ENCODE measurements around the gene SLC13A3.

The SLC13A3 gene

GRCh38 chr20:46572790-46573189, 78.5 kb downstream of the SLC13A3 start:
- no peak for DNase-seq
- Mint-ChIP-seq H3K4me1 (peaks cover 5% of the 10 kb centered on the region), H3K4me3 (no peak overlapping the region), H3K27me3 (ENCODE audit: low read depth, poor library complexity) (peaks cover 13% of the 10 kb centered on the region), H3K9me3 (no peaks in the 10 kb centered on the region), H3K27ac (no peak overlapping the region), H3K36me3 (ENCODE audit: low read depth) (no peaks in the 10 kb centered on the region)
- TF ChIP-seq, protein P1, sequence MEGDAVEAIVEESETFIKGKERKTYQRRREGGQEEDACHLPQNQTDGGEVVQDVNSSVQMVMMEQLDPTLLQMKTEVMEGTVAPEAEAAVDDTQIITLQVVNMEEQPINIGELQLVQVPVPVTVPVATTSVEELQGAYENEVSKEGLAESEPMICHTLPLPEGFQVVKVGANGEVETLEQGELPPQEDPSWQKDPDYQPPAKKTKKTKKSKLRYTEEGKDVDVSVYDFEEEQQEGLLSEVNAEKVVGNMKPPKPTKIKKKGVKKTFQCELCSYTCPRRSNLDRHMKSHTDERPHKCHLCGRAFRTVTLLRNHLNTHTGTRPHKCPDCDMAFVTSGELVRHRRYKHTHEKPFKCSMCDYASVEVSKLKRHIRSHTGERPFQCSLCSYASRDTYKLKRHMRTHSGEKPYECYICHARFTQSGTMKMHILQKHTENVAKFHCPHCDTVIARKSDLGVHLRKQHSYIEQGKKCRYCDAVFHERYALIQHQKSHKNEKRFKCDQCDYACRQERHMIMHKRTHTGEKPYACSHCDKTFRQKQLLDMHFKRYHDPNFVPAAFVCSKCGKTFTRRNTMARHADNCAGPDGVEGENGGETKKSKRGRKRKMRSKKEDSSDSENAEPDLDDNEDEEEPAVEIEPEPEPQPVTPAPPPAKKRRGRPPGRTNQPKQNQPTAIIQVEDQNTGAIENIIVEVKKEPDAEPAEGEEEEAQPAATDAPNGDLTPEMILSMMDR (IDR thresholded peaks at IDR 0.05): no peak

GRCh38 chr20:46572153-46572552, 79.1 kb downstream of the SLC13A3 start:
- Mint-ChIP-seq H3K9me3 (no peaks in the 10 kb centered on the region), H3K27me3 (ENCODE audit: low read depth, poor library complexity) (peaks cover 16% of the 10 kb centered on the region), H3K36me3 (ENCODE audit: low read depth) (no peaks in the 10 kb centered on the region), H3K27ac (peak overlapping the region; percentile 10), H3K4me3 (no peak overlapping the region), H3K4me1 (peaks cover 5% of the 10 kb centered on the region)
- TF ChIP-seq, protein P1 (IDR thresholded peaks at IDR 0.05): no peak
- no peak for DNase-seq

DNA sequence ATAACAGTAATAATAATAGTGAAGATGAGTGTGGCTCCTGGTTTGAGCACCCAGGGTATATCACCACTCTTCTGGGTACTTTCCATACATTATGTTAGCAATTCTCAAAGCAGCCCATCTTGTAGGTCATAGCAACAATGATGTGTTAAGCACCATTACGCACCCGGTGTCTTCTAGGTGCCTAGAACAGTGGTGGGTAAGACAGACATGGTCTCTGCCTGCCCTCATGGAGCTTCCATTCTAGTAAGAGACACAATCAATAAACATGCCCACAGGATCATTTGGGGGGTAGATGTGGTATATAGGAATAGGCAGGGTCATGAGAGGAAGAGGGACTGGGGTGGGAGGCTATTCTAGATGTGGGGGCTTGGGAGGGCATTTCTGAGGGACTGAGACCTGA, 79.8 kb downstream of the SLC13A3 start:
- TF ChIP-seq, protein P1 (IDR thresholded peaks at IDR 0.05): no peak
- Mint-ChIP-seq H3K36me3 (ENCODE audit: low read depth) (no peaks in the 10 kb centered on the region), H3K4me1 (peaks cover 5% of the 10 kb centered on the region), H3K27me3 (ENCODE audit: low read depth, poor library complexity) (peaks cover 16% of the 10 kb centered on the region), H3K4me3 (no peak overlapping the region), H3K9me3 (no peaks in the 10 kb centered on the region), H3K27ac (no peak overlapping the region)
- DNase-seq: no peak

GRCh38 chr20:46570956-46571355, 80.3 kb downstream of the SLC13A3 start:
- H3K36me3 Mint-ChIP-seq (ENCODE audit: low read depth): no peaks in the 10 kb centered on the region
- peaks cover 16% of the 10 kb centered on the region for H3K27me3 Mint-ChIP-seq (ENCODE audit: low read depth, poor library complexity)
- H3K9me3 Mint-ChIP-seq: no peaks in the 10 kb centered on the region
- no peak overlapping the region for H3K4me3 Mint-ChIP-seq
- H3K4me1 Mint-ChIP-seq: peaks cover 5% of the 10 kb centered on the region
- no peak overlapping the region for H3K27ac Mint-ChIP-seq
- TF ChIP-seq, protein P1 (IDR thresholded peaks at IDR 0.05): no peak
- DNase-seq: no peak

DNA sequence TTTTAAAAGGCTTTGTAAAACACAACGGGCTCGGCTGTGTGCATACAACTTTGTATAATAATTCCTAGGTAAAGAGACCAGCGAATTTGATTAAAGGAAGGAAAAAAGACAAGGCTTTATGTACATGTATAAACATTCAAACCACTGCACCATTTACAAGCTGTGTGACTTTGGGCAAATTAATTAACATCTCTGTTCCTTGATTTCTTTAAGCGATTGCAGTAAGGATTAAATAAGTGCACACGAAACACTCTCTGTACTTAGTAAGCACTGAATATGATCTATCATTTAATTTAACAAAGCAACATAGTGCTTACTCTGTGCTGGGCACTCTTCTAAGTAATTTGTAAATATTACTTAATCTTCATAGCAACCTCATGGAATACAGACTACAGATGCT, 81.3 kb downstream of the SLC13A3 start:
- H3K36me3 Mint-ChIP-seq (ENCODE audit: low read depth): no peaks in the 10 kb centered on the region
- H3K4me1 Mint-ChIP-seq: peaks cover 5% of the 10 kb centered on the region
- DNase-seq: no peak
- H3K9me3 Mint-ChIP-seq: no peaks in the 10 kb centered on the region
- H3K27me3 Mint-ChIP-seq (ENCODE audit: low read depth, poor library complexity): peaks cover 16% of the 10 kb centered on the region
- no peak overlapping the region for H3K27ac Mint-ChIP-seq
- no peak overlapping the region for H3K4me3 Mint-ChIP-seq
- TF ChIP-seq, protein P1 (IDR thresholded peaks at IDR 0.05): no peak

DNA sequence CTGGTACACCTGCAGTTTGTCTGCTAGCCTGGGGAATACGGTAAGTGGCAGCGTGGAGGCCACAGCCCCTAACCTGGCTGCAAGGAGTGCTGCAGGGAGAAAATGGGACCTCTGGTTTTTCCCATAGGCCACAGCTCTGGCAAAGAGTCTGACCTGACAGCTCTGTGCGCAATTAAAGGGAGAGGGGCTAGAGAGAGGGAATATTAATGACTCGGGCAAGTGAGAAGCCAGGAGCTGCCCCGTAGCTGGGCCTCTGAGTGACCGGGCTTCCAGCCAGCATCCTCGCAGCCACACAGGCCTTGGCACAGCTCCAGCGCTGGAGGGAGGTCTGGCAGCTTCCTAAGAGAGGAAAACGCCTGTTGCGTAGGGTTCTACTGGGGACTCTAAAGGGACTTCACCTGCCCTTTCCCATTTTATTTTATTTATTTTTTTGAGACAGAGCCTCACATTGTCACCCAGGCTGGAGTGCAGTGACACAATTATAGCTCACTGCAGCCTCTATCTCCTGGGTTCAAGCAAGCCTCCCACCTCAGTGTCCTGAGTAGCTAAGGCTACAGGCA, 82.6 kb downstream of the SLC13A3 start:
- no peaks in the 10 kb centered on the region for H3K36me3 Mint-ChIP-seq (ENCODE audit: low read depth)
- no peak overlapping the region for H3K27ac Mint-ChIP-seq
- TF ChIP-seq, protein P1 (IDR thresholded peaks at IDR 0.05): no peak
- peaks cover 12% of the 10 kb centered on the region for H3K27me3 Mint-ChIP-seq (ENCODE audit: low read depth, poor library complexity)
- no peak overlapping the region for H3K4me3 Mint-ChIP-seq
- DNase-seq: no peak
- peaks cover 5% of the 10 kb centered on the region for H3K4me1 Mint-ChIP-seq
- no peaks in the 10 kb centered on the region for H3K9me3 Mint-ChIP-seq
